ENCODE data around the gene CCDC127. TPM values are rescaled to one million over a fixed set of nuclear protein-coding genes. Genes with fewer than 3 reads are reported as not detected.

Gene CCDC127
- total RNA-seq, 1 experiment from 2014 or later, result 5.4 TPM

- H3K4me1 ChIP-seq (ENCODE audit: insufficient read depth, low read length), result peaks cover 11% of the 10 kb centered on the region
- H3K27ac ChIP-seq (ENCODE audit: low read length), result no peak overlapping the region
- H3K36me3 ChIP-seq (ENCODE audit: low read depth, low read length), result no peaks in the 10 kb centered on the region
- no TSS peak for BruUV-seq (replicated peaks)
- no peaks in the 10 kb centered on the region for H3K79me2 ChIP-seq (ENCODE audit: low read length)
- H3K4me2 ChIP-seq (ENCODE audit: low read length), result no peak overlapping the region
- H4K20me1 ChIP-seq (ENCODE audit: low read length), result no peaks in the 10 kb centered on the region
- no peaks in the 10 kb centered on the region for H3F3A ChIP-seq (ENCODE audit: low read length, unreplicated experiment)
- H3K4me3 ChIP-seq (ENCODE audit: low read length), result no peak overlapping the region
- ChIA-PET POLR2A (ENCODE audit: unreplicated experiment) (no interaction called here), CTCF (no interaction called here)
- H2AFZ ChIP-seq (ENCODE audit: low read length), result no peak overlapping the region
- TF ChIP-seq EZH2phosphoT487 (IDR thresholded peaks at IDR 0.05; ENCODE audit: borderline replicate concordance, low read length) (no peak), CTCF (conservative IDR thresholded peaks at IDR 0.05; ENCODE audit: low read depth, low read length) (no peak), EZH2 (IDR thresholded peaks at IDR 0.05; ENCODE audit: low read length, unreplicated experiment) (no peak)
- H3K9me2 ChIP-seq (replicated peaks; ENCODE audit: low read length), result no peaks in the 10 kb centered on the region
- no peaks in the 10 kb centered on the region for H3K9me3 ChIP-seq (ENCODE audit: low read length)
- H3K9ac ChIP-seq (ENCODE audit: low read length), result no peak overlapping the region
- ATAC-seq (no peak), DNase-seq (no peak)
- H3K27me3 ChIP-seq (ENCODE audit: low read length), result no peaks in the 10 kb centered on the region
- intact Hi-C loops (cut with micrococcal nuclease), result no loop called here
These were observed 25.8 kb downstream of the CCDC127 start for GRCh38 chr5:191949-192690.

- no peaks in the 10 kb centered on the region for H3K9me3 ChIP-seq (ENCODE audit: low read length)
- no peak within 1 kb of the TSS for H3K27ac ChIP-seq (ENCODE audit: low read length)
- H3K4me3 ChIP-seq (ENCODE audit: low read length), result no peak within 1 kb of the TSS
- ChIA-PET POLR2A (ENCODE audit: unreplicated experiment) (no interaction called here), CTCF (no interaction called here)
- no peaks in the 10 kb centered on the region for H3F3A ChIP-seq (ENCODE audit: low read length, unreplicated experiment)
- no peak within 1 kb of the TSS for H3K9ac ChIP-seq (ENCODE audit: low read length)
- intact Hi-C loops (cut with micrococcal nuclease), result no loop called here
- ATAC-seq (no peak), DNase-seq (no peak)
- no TSS peak for BruUV-seq (replicated peaks)
- H3K4me2 ChIP-seq (ENCODE audit: low read length), result no peak within 1 kb of the TSS
- no peaks in the 10 kb centered on the region for H4K20me1 ChIP-seq (ENCODE audit: low read length)
- no peaks in the 10 kb centered on the region for H3K79me2 ChIP-seq (ENCODE audit: low read length)
- peaks cover 11% of the 10 kb centered on the region for H3K4me1 ChIP-seq (ENCODE audit: insufficient read depth, low read length)
- H3K27me3 ChIP-seq (ENCODE audit: low read length), result no peaks in the 10 kb centered on the region
- no peak within 1 kb of the TSS for H2AFZ ChIP-seq (ENCODE audit: low read length)
- no peak for TF ChIP-seq EZH2 (IDR thresholded peaks at IDR 0.05; ENCODE audit: low read length, unreplicated experiment)
- no peak for TF ChIP-seq CTCF (conservative IDR thresholded peaks at IDR 0.05; ENCODE audit: low read depth, low read length)
- no peak for TF ChIP-seq EZH2phosphoT487 (IDR thresholded peaks at IDR 0.05; ENCODE audit: borderline replicate concordance, low read length)
- H3K9me2 ChIP-seq (replicated peaks; ENCODE audit: low read length), result no peaks in the 10 kb centered on the region
- H3K36me3 ChIP-seq (ENCODE audit: low read depth, low read length), result no peaks in the 10 kb centered on the region
These were observed 26.7 kb downstream of the CCDC127 start, which contains the start of gene LRRC14B for GRCh38 chr5:191036-191948. LRRC14B (plus strand) TSS chr5:191495; CDS start chr5:191539, 44 bp downstream.
